Measurements from ENCODE around the gene PPP1R27. TPM values are rescaled to one million over a fixed set of nuclear protein-coding genes. Genes with fewer than 3 reads are reported as not detected.

Gene PPP1R27
- total and polyA plus RNA-seq, 9 donors, result 0.22 TPM; not detected in 8

GRCh38 chr17:81807839-81808238 lies 27.0 kb downstream of the PPP1R27 start:
- no peaks in the 10 kb centered on the region for H3K9me3 ChIP-seq
- intact Hi-C loops (cut with DNase I), result no loop called here
- TF ChIP-seq EP300 (IDR thresholded peaks at IDR 0.05) (no peak), CTCF (IDR thresholded peaks at IDR 0.05) (no peak), POLR2A (IDR thresholded peaks at IDR 0.05) (no peak)
- DNase-seq, result no peak
- H3K4me1 ChIP-seq (ENCODE audit: insufficient read depth), result no peaks in the 10 kb centered on the region
- H3K36me3 ChIP-seq, result no peaks in the 10 kb centered on the region
- H3K27me3 ChIP-seq, result no peaks in the 10 kb centered on the region
- no peak overlapping the region for H3K4me3 ChIP-seq
- 62 to 80% (median 65%) methylated on average over 4 to 13 of the region's 13 CpGs for WGBS, 3 donors
- H3K27ac ChIP-seq, result no peak overlapping the region

- Histone ChIP-seq H3K9me3 (no peaks in the 10 kb centered on the region), H3K4me3 (no peak overlapping the region), H3K4me1 (ENCODE audit: insufficient read depth) (no peaks in the 10 kb centered on the region), H3K27ac (no peak overlapping the region), H3K27me3 (no peaks in the 10 kb centered on the region), H3K36me3 (no peaks in the 10 kb centered on the region)
- no peak for DNase-seq
- 38 to 45% (median 45%) methylated on average over 14 to 18 of the region's 18 CpGs for WGBS, 3 donors
- no peak for TF ChIP-seq POLR2A (IDR thresholded peaks at IDR 0.05)
- no peak for TF ChIP-seq CTCF (IDR thresholded peaks at IDR 0.05)
- no peak for TF ChIP-seq EP300 (IDR thresholded peaks at IDR 0.05)
- intact Hi-C loops (cut with DNase I), result no loop called here
Observed at GRCh38 chr17:81807210-81807719, 27.6 kb downstream of the PPP1R27 start.

- no peaks in the 10 kb centered on the region for H3K36me3 ChIP-seq
- H3K9me3 ChIP-seq, result no peaks in the 10 kb centered on the region
- intact Hi-C loops (cut with DNase I), result no loop called here
- TF ChIP-seq EP300 (IDR thresholded peaks at IDR 0.05) (no peak), POLR2A (IDR thresholded peaks at IDR 0.05) (no peak), CTCF (IDR thresholded peaks at IDR 0.05) (no peak)
- H3K4me1 ChIP-seq (ENCODE audit: insufficient read depth), result no peaks in the 10 kb centered on the region
- H3K27me3 ChIP-seq, result no peaks in the 10 kb centered on the region
- H3K4me3 ChIP-seq, result no peak overlapping the region
- DNase-seq, result no peak
- WGBS, 3 donors, result 14 to 23% (median 17%) methylated on average over 9 to 23 of the region's 23 CpGs
- H3K27ac ChIP-seq, result no peak overlapping the region
Observed at GRCh38 chr17:81806461-81807209, 28.2 kb downstream of the PPP1R27 start.

- no peak for DNase-seq
- intact Hi-C loops (cut with DNase I), result no loop called here
Observed at GRCh38 chr17:81805707-81806460, 29.0 kb downstream of the PPP1R27 start.

More at GRCh38 chr17:81805707-81806460, 29.0 kb downstream of the PPP1R27 start:
- Histone ChIP-seq H3K36me3 (no peaks in the 10 kb centered on the region), H3K4me1 (ENCODE audit: insufficient read depth) (no peaks in the 10 kb centered on the region), H3K4me3 (no peak overlapping the region), H3K9me3 (no peaks in the 10 kb centered on the region), H3K27me3 (no peaks in the 10 kb centered on the region), H3K27ac (no peak overlapping the region)
- no peak for TF ChIP-seq POLR2A (IDR thresholded peaks at IDR 0.05)
- no peak for TF ChIP-seq EP300 (IDR thresholded peaks at IDR 0.05)
- 51 to 66% (median 56%) methylated on average over 18 of the region's 18 CpGs for WGBS, 3 donors

Data from ovary (tissue), 9 donors.